Epithelial cell of proximal tubule (primary cell): ENCODE data around the gene BACH2. TPM values are rescaled to one million over a fixed set of nuclear protein-coding genes. Genes with fewer than 3 reads are reported as not detected.

Experiments
- DNase-seq: peaks from one replicate; pipeline ENCODE4 v3.0.0-alpha.2; 2011; ENCODE audit warnings: low read depth
- H3K4me3 ChIP-seq: 2 replicates; pipeline ENCODE4 v1.5.1; 2011; ENCODE audit warnings: low read depth, mild to moderate bottlenecking, low read length
- CTCF ChIP-seq: conservative IDR thresholded peaks from 2 replicates; pipeline ENCODE4 v1.5.1; 2012; ENCODE audit warnings: low read depth, mild to moderate bottlenecking, low read length
- total RNA-seq: library from RNA; depleted of rRNA; stranded (reverse); fragments of >200 nt; gene quantifications from 2 replicates; pipeline ENCODE4 v1.2.3, GENCODE V29; 2015

BACH2 gene
- total RNA-seq, 1 donor from 2014 or later, result 0.69 TPM

DNA sequence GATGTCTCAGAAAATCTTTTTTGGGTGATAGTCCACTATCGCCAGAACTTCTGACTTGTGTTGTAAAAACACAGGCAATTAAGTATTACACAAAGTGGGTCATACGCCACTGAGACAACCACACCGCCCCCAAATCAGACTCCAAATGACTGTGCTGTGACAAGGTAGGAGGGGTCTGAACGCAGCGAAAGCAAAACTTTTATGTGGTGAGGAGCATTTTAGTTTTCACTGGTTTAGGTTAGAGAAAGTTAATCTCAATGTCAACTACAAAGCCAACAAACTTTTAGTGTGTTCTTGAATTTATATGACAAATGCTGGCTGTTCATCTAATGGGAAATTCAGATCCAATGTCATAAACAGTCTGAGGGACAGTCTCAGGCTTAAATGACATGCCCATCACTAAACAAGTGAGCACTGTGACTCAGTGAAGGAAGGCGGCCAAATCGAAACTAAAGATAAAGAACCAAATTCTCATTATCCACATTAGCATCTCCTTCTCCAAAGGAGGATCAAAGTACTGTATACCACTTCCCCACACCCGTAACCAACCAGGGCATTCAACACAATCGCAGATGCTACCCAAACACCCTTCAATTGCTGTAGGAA lies 215.7 kb downstream of the BACH2 start:
- H3K4me3 ChIP-seq, result no peak overlapping the region
- DNase-seq, result no peak
- no peak for TF ChIP-seq CTCF

GRCh38 chr6:90079560-90080490 lies 216.8 kb downstream of the BACH2 start:
- no peak overlapping the region for H3K4me3 ChIP-seq
- no peak for DNase-seq
- TF ChIP-seq CTCF, result no peak

GRCh38 chr6:90078513-90079289 lies 217.9 kb downstream of the BACH2 start:
- no peak overlapping the region for H3K4me3 ChIP-seq
- no peak for DNase-seq
- TF ChIP-seq CTCF, result no peak

DNA sequence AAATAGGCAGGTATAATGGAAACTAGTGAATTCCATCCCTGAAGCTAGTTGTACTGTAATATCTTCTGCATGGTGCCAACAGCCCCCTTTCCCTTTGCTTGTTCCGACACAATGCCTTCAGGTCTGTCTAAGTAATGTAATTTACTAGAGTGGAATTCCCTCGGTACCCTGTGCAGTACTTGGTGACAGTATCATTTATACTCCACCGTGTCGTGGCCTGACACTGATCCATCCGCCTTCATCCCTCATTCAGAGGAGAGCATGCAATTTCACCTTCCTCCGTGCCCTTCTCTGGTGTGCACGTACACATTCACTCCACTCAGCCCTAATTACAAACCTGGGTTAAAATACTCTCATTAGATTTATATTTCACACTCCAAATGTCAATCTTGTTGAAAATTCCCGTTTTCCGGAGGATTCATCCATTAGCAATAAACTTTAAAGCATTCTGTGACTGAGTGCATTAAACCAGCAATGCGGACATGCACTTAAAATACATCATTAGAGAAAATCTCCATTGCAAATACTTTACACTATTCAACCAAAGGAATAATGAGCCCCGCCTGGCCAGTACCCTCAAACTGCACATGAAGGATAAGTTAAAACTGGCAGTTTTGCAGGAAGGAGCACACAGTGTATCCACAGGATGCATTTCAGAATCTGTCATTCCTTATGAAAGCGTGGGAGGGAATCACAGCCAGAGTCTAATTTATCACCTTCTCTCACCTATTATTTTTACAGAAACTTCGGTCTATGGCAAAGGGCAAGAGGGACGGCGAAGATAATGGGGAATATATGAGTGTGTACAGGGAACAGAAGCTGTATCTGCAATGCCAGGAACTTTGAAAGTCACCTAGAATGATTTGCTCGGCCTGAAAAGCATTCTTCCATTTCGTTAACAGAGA lies 219.9 kb downstream of the BACH2 start:
- DNase-seq, result no peak
- H3K4me3 ChIP-seq, result no peak overlapping the region
- no peak for TF ChIP-seq CTCF

- DNase-seq, result no peak
- no peak overlapping the region for H3K4me3 ChIP-seq
- TF ChIP-seq CTCF, result no peak
Measured at GRCh38 chr6:90074161-90074850, 222.3 kb downstream of the BACH2 start.
